Cardiac muscle cell (in vitro differentiated cells and primary cell): ENCODE results near the gene VAV3. TPM values are rescaled to one million over a fixed set of nuclear protein-coding genes. Genes with fewer than 3 reads are reported as not detected.
"Not testable (repeated sequence)": the region's sequence is repeated elsewhere in the genome, so short reads cannot be mapped to it uniquely, and the experiment has no call there.

Experiments
- DNase-seq, 2 donors: peaks; one replicate each; pipeline versions ENCODE4 v3.0.0 to v3.0.0-alpha.2; 2010 to 2017; ENCODE audit warnings: low read depth in 1 of 2, low spot score in 1 of 2
- H3K27ac ChIP-seq: fragments of 200-600 bp; sonication (generic); 2 replicates; pipeline ENCODE4 v1.5.1; 2016
- H3K27me3 ChIP-seq: fragments of 200-600 bp; sonication (generic); 2 replicates; pipeline ENCODE4 v1.6.0; 2016; ENCODE audit warnings: control low read depth
- H3K36me3 ChIP-seq: fragments of 200-600 bp; sonication (generic); 2 replicates; pipeline ENCODE4 v1.5.1; 2016; ENCODE audit warnings: control low read depth
- H3K4me1 ChIP-seq: fragments of 200-600 bp; sonication (generic); 2 replicates; pipeline ENCODE4 v1.8.1; 2017; ENCODE audit warnings: low read depth, mild to moderate bottlenecking, mixed run types
- H3K4me3 ChIP-seq: fragments of 200-600 bp; sonication (generic); 2 replicates; pipeline ENCODE4 v1.5.1; 2016; ENCODE audit warnings: mild to moderate bottlenecking
- H3K9me3 ChIP-seq: fragments of 200-600 bp; sonication (generic); 2 replicates; pipeline ENCODE4 v1.5.1; 2017; ENCODE audit warnings: low read depth, mild to moderate bottlenecking, control low read depth
- polyA plus RNA-seq: library from polyadenylated mRNA; unstranded; fragments of >200 nt; fragmentation: Nextera tagmentation; extraction: Ambion mirVana; gene quantifications from 2 replicates; pipeline ENCODE4 v1.2.1, GENCODE V29; 2016
- total RNA-seq: library from RNA; depleted of rRNA; stranded (reverse); fragments of >200 nt; gene quantifications from 2 replicates; pipeline ENCODE4 v1.2.3, GENCODE V29; 2016
- TF ChIP-seq, protein P1 (sequence below): IDR thresholded peaks from 2 replicates; pipeline ENCODE4 v1.5.1; 2012; ENCODE audit warnings: low read depth, mild to moderate bottlenecking, low read length

Gene VAV3
- total and polyA plus RNA-seq, 2 experiments from 2014 or later, result 0.33 to 0.86 TPM

DNA sequence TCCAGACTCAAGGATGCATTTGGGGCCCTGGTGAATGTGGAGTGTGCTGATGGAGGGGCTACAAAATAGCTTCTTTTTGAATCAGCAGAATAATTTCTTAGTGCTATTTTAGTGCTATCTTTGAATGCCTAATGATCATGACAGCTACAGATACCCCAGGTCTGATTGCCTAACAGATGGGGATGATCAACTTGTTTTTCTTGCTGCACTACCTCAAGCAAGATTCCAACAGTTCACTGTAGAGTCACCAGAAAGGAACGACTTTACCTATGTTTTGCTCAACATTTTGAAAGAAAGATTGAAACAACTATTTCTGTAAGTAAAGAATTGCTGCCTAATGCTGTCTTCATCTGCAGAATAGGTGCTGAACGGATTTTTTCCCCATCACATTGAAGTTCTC lies 42.6 kb upstream of the VAV3 start:
- no peaks in the 10 kb centered on the region for H3K9me3 ChIP-seq
- no peaks in the 10 kb centered on the region for H3K4me1 ChIP-seq
- H3K27me3 ChIP-seq, result no peaks in the 10 kb centered on the region
- H3K27ac ChIP-seq, result no peak overlapping the region
- H3K4me3 ChIP-seq, result no peak overlapping the region
- H3K36me3 ChIP-seq, result no peaks in the 10 kb centered on the region
- DNase-seq, result no peak
- TF ChIP-seq, protein P1, sequence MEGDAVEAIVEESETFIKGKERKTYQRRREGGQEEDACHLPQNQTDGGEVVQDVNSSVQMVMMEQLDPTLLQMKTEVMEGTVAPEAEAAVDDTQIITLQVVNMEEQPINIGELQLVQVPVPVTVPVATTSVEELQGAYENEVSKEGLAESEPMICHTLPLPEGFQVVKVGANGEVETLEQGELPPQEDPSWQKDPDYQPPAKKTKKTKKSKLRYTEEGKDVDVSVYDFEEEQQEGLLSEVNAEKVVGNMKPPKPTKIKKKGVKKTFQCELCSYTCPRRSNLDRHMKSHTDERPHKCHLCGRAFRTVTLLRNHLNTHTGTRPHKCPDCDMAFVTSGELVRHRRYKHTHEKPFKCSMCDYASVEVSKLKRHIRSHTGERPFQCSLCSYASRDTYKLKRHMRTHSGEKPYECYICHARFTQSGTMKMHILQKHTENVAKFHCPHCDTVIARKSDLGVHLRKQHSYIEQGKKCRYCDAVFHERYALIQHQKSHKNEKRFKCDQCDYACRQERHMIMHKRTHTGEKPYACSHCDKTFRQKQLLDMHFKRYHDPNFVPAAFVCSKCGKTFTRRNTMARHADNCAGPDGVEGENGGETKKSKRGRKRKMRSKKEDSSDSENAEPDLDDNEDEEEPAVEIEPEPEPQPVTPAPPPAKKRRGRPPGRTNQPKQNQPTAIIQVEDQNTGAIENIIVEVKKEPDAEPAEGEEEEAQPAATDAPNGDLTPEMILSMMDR, result no peak

DNA sequence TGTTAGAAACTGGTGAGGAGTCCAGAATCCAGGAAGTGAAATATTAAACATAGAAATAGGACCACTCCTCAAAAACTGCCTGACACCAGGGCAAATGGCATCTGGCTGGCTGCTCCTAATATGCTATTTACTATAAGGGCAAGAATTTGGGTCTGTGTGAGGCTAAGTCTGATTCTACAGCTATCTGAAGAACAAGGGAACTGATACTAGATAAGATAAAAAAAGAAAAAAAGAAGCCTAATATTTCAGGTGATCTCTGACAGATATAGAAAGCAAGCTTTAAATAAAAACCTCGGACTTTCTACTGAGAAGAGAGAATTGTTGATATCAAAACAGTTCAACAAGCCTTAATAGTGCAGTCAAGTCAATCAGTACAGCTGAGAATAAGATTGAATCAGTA lies 42.1 kb upstream of the VAV3 start:
- DNase-seq, result no peak
- no peaks in the 10 kb centered on the region for H3K4me1 ChIP-seq
- H3K27me3 ChIP-seq, result no peaks in the 10 kb centered on the region
- H3K4me3 ChIP-seq, result no peak overlapping the region
- no peaks in the 10 kb centered on the region for H3K36me3 ChIP-seq
- no peaks in the 10 kb centered on the region for H3K9me3 ChIP-seq
- TF ChIP-seq, protein P1, result no peak
- H3K27ac ChIP-seq, result no peak overlapping the region

DNA sequence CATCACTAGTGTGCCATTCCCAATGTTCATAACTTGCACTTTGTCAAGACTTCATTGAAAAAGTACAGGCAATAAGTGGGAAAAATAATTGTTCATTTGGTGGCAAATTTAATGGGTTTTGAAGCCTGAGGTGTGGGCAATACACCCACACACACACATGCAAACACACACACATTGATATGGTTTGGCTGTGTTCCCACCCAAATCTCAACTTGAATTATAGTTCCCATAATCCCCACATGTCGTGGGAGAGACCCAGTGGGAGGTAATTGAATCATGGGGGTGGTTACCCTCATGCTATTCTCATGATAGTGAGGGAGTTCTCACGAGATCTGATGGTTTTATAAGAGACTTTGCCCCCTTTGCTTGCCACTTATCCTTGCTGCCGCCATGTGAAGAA lies 39.9 kb upstream of the VAV3 start:
- not testable (repeated sequence) for H3K4me3 ChIP-seq, H3K27ac ChIP-seq, H3K9me3 ChIP-seq, DNase-seq, H3K4me1 ChIP-seq, H3K36me3 ChIP-seq, H3K27me3 ChIP-seq

DNA sequence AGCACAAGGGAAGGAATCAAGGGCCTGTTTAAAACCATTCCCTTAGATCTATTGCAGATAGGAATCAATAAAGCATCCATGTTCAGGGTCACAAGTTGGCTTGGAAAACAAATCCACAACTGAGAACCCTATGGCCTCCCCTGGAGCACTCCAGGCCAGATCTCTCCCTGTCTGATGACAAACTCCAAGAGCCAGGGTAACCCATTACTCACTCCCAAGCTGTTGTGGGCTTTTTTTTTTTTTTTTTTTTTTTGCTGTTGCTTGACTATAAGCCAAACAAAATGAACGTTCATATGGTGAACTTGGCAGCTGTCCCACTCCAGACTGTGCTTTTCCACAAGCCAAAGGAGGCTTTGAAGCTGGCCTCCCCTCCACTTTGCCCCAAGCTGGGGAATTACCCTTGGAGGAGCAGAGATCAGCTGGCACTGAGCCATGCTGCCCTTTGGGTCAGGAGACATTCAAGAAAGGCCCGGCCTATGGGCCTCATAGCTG lies 35.7 kb upstream of the VAV3 start:
- Histone ChIP-seq H3K4me3 (no peak overlapping the region), H3K4me1 (no peaks in the 10 kb centered on the region), H3K27ac (no peak overlapping the region), H3K9me3 (no peaks in the 10 kb centered on the region), H3K36me3 (no peaks in the 10 kb centered on the region), H3K27me3 (no peaks in the 10 kb centered on the region)
- TF ChIP-seq, protein P1, result no peak
- DNase-seq, result peak in 1 of 2 donors; percentile 93

DNA sequence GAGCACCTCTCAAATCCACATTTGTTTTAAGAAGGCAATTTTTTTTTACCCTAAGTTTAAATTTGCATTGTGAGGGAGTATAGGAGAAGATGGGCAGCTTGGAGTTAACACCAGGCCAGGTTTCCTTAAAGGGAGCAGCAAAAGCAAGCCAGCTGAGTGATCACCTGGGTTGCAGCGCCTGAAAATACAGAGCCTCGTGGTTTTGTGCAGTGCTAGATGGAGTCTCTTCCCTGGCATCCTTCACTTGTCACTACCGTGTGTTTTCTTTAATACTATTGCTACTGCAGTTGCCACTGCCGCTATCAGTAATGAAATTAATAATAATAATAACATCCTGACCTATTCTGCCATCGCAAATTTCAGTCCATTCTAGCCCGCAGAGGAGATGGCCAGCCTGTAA lies 35.2 kb upstream of the VAV3 start:
- Histone ChIP-seq H3K4me3 (no peak overlapping the region), H3K4me1 (no peaks in the 10 kb centered on the region), H3K27me3 (no peaks in the 10 kb centered on the region), H3K27ac (no peak overlapping the region), H3K36me3 (no peaks in the 10 kb centered on the region), H3K9me3 (no peaks in the 10 kb centered on the region)
- DNase-seq, result no peak
- TF ChIP-seq, protein P1, result no peak

DNA sequence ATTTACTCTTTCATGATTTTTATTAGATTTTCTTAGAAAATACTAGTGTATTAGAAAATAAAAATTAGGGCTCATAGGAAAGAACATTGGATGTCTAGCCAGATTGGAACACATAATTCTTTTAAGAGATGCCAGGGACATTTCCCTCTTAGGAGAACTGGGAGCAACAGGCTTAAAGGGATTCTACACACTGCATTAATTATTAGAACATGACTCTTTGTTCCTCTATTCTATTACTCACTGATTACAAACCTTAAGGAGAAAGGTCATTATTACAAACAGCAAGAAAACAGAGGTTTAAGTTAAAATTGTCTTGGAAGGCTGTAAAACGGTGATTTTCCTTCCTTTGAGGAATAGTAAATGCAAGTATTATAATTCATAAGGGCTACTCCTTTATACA lies 32.9 kb upstream of the VAV3 start:
- Histone ChIP-seq H3K9me3 (no peaks in the 10 kb centered on the region), H3K27me3 (no peaks in the 10 kb centered on the region), H3K4me3 (no peak overlapping the region), H3K27ac (no peak overlapping the region), H3K4me1 (no peaks in the 10 kb centered on the region), H3K36me3 (no peaks in the 10 kb centered on the region)
- no peak for DNase-seq
- TF ChIP-seq, protein P1, result no peak
